ENCODE measurements around the gene ALDH1B1. TPM values are rescaled to one million over a fixed set of nuclear protein-coding genes. Genes with fewer than 3 reads are reported as not detected.

Gene ALDH1B1
- total RNA-seq, 4 donors from 2014 or later = 2.2 to 4.3 (median 3.4) TPM

DNA sequence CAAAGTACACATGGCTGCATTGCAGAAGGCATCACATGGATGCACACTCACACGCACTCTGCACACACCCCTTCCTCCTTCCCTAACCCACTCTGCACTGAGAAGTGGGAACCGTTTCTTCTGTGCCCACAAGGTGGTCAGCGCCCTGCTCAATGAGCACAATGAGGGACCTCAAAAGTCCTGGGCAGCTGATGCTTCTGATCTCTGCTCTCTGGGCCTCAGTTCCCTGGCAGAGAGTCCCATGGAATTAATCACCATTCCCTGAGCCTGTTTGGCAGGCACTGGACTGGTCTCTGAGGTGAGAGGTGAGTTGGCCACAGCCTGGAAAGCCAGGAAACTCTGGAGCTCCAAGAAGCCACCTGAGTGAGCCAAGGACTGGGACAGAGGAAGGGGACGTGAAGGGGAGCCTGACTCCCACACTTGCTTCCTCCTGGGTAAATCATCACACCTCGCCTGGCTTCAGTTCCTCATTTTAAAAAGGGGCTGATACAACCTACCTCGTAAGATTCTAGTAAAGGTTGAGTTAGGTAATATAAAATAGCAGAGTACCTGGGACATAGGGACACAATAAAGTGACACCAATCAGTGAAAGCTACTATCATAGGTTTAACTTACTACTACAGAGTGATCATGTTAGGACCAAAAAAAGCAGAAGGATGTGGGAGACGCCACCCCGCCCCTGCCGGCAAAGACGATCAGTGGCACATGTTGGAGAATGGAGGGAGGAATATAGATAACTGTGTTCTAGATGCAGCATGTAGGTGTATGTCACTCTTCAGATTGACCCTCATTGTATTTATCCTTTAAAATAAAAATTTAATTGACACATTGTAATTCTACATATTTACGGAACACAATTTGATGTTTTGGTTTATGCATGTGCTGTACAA is 52.9 kb downstream of the ALDH1B1 start:
- DNase-seq (ENCODE audit: low spot score in 2 of 2) = no peak
- 68% methylated on average over 11 of the region's 11 CpGs for WGBS
- TF ChIP-seq POLR2A (IDR thresholded peaks at IDR 0.05) (no peak), POLR2AphosphoS5 (IDR thresholded peaks at IDR 0.05) (no peak), EP300 (IDR thresholded peaks at IDR 0.05) (no peak)
- TF ChIP-seq, protein P1, sequence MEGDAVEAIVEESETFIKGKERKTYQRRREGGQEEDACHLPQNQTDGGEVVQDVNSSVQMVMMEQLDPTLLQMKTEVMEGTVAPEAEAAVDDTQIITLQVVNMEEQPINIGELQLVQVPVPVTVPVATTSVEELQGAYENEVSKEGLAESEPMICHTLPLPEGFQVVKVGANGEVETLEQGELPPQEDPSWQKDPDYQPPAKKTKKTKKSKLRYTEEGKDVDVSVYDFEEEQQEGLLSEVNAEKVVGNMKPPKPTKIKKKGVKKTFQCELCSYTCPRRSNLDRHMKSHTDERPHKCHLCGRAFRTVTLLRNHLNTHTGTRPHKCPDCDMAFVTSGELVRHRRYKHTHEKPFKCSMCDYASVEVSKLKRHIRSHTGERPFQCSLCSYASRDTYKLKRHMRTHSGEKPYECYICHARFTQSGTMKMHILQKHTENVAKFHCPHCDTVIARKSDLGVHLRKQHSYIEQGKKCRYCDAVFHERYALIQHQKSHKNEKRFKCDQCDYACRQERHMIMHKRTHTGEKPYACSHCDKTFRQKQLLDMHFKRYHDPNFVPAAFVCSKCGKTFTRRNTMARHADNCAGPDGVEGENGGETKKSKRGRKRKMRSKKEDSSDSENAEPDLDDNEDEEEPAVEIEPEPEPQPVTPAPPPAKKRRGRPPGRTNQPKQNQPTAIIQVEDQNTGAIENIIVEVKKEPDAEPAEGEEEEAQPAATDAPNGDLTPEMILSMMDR (IDR thresholded peaks at IDR 0.05) = no peak
- no peaks in the 10 kb centered on the region for H3K9me3 ChIP-seq
- H3K4me1 ChIP-seq = no peaks in the 10 kb centered on the region
- H3K36me3 ChIP-seq = no peaks in the 10 kb centered on the region
- peaks cover 10% of the 10 kb centered on the region for H3K27me3 ChIP-seq
- no peak overlapping the region for H3K4me3 ChIP-seq
- H3K27ac ChIP-seq = no peak overlapping the region

DNA sequence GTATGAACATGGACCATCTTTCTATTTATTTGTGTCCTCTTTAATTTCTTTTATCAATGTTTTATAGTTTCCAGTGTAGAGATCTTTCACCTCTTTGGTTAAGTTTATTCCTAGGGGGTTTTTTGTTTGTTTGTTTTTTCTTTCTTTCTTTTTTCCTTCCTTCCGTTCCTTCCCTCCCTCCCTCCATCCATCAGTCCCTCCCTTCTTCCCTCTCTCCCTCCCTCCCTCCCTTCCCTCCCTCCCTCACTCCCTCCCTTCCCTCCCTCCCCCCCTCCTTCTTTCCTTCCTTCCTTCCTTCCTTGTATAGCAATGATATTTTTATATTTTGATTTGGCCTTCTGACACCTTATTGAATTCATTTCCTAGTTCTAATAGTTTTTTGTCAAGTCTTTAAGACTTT is 55.2 kb downstream of the ALDH1B1 start:
- no peaks in the 10 kb centered on the region for H3K9me3 ChIP-seq
- no peaks in the 10 kb centered on the region for H3K36me3 ChIP-seq
- H3K27ac ChIP-seq = no peak overlapping the region
- H3K27me3 ChIP-seq = peaks cover 10% of the 10 kb centered on the region
- WGBS = 56% methylated on average over 1 of the region's 1 CpG
- no peak overlapping the region for H3K4me3 ChIP-seq
- H3K4me1 ChIP-seq = no peaks in the 10 kb centered on the region
- DNase-seq (ENCODE audit: low spot score in 2 of 2) = no peak
- TF ChIP-seq EP300 (IDR thresholded peaks at IDR 0.05) = no peak
- TF ChIP-seq, protein P1 (IDR thresholded peaks at IDR 0.05) = no peak
- TF ChIP-seq POLR2AphosphoS5 (IDR thresholded peaks at IDR 0.05) = no peak
- no peak for TF ChIP-seq POLR2A (IDR thresholded peaks at IDR 0.05)

Other genes starting within 250 kb of the ALDH1B1 start
- not detected for gene IGFBPL1, start 31.8 kb downstream of the ALDH1B1 start, total RNA-seq
- 10 to 100 TPM in 1 of 4 donors, 1 to 10 TPM in 3; 3.1 to 39.0 (median 3.9) TPM for gene ANKRD18A, start 227.9 kb downstream of the ALDH1B1 start, total RNA-seq

Measured in suprapubic skin (tissue), 4 donors.